ENCODE data around the gene SEC23IP.

- TF ChIP-seq, protein P1, sequence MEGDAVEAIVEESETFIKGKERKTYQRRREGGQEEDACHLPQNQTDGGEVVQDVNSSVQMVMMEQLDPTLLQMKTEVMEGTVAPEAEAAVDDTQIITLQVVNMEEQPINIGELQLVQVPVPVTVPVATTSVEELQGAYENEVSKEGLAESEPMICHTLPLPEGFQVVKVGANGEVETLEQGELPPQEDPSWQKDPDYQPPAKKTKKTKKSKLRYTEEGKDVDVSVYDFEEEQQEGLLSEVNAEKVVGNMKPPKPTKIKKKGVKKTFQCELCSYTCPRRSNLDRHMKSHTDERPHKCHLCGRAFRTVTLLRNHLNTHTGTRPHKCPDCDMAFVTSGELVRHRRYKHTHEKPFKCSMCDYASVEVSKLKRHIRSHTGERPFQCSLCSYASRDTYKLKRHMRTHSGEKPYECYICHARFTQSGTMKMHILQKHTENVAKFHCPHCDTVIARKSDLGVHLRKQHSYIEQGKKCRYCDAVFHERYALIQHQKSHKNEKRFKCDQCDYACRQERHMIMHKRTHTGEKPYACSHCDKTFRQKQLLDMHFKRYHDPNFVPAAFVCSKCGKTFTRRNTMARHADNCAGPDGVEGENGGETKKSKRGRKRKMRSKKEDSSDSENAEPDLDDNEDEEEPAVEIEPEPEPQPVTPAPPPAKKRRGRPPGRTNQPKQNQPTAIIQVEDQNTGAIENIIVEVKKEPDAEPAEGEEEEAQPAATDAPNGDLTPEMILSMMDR (IDR thresholded peaks at IDR 0.05; ENCODE audit: insufficient read depth, low read length, poor library complexity, severe bottlenecking) = no peak
- TF ChIP-seq EZH2phosphoT487 (conservative IDR thresholded peaks at IDR 0.05; ENCODE audit: low read length) = no peak
These were observed 6.0 kb downstream of the SEC23IP start for GRCh38 chr10:119898577-119898976.

Data from SU-DHL-6 (cell line).